ENCODE data around the gene DARS1.

DNA sequence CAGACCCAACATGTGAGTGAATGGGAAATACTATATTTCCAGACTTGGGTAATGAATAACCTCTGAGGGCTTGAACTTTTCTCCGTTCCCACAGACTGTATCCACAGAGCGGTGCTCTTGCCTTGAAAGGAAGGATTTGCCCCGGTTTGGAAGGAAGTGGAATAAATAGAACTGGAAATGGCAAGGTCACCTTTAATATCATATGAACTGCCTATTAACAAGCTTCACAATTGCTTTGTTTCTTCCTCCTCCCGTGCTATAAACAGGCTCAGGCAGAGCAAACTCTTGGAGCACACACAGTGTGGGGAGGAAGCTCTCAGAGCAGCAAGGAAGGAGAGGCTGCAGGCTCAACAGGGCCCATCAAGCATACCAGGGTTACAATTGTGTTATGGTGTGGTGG, 28.5 kb upstream of the DARS1 start:
- TF ChIP-seq, protein P1, sequence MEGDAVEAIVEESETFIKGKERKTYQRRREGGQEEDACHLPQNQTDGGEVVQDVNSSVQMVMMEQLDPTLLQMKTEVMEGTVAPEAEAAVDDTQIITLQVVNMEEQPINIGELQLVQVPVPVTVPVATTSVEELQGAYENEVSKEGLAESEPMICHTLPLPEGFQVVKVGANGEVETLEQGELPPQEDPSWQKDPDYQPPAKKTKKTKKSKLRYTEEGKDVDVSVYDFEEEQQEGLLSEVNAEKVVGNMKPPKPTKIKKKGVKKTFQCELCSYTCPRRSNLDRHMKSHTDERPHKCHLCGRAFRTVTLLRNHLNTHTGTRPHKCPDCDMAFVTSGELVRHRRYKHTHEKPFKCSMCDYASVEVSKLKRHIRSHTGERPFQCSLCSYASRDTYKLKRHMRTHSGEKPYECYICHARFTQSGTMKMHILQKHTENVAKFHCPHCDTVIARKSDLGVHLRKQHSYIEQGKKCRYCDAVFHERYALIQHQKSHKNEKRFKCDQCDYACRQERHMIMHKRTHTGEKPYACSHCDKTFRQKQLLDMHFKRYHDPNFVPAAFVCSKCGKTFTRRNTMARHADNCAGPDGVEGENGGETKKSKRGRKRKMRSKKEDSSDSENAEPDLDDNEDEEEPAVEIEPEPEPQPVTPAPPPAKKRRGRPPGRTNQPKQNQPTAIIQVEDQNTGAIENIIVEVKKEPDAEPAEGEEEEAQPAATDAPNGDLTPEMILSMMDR (IDR thresholded peaks at IDR 0.05; ENCODE audit: borderline replicate concordance, extremely low read depth, low read length, poor library complexity, severe bottlenecking) = no peak
- TF ChIP-seq EZH2 (IDR thresholded peaks at IDR 0.05; ENCODE audit: borderline replicate concordance, low read depth, low read length, severe bottlenecking) = no peak

All from DND-41 (cell line).